Anterior cingulate cortex (tissue), 58 donors: ENCODE results near the gene LPCAT1.
"Not testable (repeated sequence)": the region's sequence is repeated elsewhere in the genome, so short reads cannot be mapped to it uniquely, and the experiment has no call there.

ENCODE experiments used
- DNase-seq, 58 donors: peaks; one replicate each; lab custom pipeline; 2025; lab: John Stamatoyannopoulos, UW

The LPCAT1 gene

DNA sequence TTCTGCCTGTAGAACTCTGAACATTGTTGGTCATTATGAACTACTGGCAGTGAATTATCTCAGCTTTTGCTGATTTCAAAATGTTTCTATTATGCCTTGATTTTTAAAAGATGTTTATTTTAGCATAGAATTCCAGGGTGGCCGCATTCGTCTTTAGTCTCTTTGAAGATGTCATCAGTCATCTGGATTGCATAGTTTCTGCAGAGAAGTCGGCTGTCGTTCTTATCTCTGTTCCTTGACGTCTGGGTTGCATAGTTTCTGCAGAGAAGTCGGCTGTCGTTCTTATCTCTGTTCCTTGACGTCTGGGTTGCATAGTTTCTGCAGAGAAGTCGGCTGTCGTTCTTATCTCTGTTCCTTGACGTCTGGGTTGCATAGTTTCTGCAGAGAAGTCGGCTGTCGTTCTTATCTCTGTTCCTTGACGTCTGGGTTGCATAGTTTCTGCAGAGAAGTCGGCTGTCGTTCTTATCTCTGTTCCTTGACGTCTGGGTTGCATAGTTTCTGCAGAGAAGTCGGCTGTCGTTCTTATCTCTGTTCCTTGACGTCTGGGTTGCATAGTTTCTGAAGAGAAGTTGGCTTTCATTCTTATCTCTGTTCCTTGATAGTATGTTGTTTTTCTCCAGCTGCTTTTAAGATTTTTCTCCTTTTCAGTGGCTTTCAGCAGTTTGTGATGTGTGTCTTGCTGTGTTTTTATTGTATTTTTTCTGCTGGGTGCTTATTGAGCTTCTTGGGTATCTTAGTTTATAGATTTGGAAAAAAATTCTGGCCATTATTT, 67.5 kb downstream of the LPCAT1 start:
- DNase-seq, result not testable (repeated sequence)

DNA sequence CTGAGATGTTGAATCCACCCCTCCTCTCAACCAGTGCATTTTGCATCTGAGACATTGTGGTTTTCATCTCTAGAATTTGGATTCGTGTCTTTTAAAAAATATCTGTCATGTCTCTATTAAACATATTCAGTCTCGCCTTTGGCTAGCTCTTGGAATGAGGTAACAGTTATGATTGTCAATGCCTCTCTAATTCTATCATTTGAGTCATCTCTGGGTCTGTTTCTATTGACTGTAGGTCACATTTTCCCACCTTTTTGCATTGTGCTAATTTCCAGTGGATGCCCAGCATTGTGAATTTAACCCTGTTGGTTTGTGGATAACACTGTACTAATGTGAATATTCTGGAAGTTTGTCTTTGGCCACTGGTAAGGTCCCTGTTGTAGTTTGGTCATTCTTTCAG, 70.1 kb downstream of the LPCAT1 start:
- DNase-seq, result no peak

DNA sequence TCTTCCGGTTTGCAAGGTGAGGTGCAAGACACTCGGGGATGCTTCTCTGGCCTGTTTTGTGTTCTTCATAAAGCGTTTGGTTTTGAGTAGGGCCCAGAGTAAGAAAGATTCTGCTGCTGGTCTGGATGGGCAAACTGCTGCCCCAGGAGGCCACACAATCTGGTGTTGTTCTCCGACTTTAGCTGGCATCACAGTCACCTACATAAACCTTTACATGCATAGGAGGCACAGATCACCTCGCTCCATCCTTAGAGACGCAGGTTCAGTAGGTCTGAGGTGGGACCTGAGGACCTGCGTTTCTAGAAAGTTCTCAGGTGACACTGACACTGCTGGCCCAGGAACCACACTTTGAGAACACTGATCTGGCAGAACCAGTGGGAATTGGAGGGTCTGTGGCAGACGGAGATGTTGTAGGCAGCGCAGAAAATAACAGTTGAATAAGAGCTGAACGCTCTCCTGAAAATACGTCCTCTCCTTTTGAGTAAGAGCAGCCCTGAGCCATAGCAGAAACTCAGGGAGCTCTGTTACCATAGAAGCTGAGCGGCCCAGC, 74.6 kb downstream of the LPCAT1 start:
- DNase-seq, result no peak

DNA sequence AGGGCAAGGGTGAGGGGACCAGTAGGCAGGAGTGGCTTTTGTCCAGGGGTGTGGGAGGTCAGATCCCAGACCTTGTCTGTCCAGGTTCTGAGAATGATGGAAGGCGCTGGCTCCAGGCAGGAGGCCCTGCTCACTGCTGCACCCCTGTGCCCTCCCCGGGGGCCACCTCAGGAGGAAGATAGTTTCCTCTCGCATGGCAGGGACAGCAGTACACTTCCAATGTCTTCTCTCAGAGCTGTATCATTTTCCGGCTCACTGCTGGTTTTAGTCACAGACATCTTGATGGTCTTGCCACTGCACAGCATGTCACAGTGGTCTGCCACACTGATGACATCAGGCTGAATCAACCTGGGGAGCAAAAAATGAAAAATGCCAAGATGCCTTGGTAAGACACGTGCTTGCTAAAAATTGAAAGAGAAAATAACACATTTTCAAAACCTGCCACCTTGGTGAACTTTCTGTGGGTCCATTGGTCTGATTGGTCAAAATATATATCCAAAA, 75.2 kb downstream of the LPCAT1 start:
- DNase-seq, result no peak

DNA sequence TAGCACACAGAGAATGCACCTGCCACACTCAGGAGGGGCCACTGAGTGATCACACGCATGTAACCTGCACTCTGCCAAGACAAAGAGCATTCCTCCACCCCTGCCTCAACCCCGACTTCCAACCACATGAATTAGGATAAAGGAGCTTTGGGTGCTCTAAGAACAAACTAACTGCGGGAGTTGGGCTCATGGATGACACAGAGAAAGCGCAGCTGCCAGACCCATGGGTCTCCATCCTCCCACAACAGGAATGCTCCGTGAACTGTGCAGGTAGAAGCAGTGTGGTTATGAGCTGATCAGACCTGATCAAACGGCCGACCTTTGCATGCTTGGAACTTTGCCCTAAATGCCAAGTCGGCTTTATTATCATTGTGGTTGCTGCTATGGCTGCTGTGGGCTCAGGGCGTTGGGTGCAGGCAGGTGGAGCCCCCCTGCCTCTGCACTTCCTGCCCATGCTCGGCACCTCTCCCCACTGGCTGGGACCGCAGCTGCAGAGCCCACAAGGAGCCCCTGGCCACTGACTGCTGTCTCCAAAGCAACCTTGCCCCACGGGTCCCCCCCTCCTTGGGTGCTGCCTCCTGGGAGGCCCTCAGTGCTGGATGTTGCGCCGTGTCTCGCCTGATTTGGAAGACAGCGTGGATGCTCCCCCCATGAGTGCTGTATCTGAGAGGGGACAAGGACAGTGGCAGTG, 75.9 kb downstream of the LPCAT1 start:
- no peak for DNase-seq

DNA sequence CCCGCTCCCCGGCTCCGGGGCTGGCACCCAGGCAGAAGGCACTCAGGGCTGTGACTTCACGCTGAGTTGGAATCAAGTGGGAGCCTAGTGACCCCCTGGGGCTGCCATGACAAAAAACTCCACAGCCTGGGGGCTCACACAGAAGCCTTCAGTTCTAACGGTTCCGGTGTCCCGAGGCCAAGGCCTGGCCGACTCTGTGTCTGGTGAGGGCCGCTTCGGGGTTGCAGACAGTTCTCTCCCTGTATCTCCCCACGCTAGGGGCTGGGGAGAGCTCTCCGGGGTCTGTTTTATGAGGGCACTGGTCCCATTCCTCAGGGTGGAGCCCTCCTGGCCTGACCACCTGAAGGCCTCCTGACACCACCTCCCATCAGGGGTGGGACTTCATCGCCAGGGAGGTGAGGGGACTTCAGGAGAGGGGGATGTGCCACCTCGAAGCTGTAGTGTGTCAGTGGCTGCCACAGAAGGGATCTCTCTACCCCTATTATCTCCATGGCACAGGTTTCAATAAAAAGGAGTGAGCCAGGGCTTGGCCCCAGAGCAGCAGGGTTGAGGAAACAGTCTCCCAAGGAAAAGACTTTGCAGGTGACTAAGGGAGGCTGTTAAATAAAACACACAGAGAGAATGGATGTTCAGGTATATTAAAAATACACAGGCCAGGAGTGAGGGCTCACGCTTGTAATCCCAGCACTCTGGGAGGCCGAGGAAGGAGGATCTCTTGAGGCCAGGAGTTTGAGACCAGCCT, 77.0 kb downstream of the LPCAT1 start:
- DNase-seq, result no peak

DNA sequence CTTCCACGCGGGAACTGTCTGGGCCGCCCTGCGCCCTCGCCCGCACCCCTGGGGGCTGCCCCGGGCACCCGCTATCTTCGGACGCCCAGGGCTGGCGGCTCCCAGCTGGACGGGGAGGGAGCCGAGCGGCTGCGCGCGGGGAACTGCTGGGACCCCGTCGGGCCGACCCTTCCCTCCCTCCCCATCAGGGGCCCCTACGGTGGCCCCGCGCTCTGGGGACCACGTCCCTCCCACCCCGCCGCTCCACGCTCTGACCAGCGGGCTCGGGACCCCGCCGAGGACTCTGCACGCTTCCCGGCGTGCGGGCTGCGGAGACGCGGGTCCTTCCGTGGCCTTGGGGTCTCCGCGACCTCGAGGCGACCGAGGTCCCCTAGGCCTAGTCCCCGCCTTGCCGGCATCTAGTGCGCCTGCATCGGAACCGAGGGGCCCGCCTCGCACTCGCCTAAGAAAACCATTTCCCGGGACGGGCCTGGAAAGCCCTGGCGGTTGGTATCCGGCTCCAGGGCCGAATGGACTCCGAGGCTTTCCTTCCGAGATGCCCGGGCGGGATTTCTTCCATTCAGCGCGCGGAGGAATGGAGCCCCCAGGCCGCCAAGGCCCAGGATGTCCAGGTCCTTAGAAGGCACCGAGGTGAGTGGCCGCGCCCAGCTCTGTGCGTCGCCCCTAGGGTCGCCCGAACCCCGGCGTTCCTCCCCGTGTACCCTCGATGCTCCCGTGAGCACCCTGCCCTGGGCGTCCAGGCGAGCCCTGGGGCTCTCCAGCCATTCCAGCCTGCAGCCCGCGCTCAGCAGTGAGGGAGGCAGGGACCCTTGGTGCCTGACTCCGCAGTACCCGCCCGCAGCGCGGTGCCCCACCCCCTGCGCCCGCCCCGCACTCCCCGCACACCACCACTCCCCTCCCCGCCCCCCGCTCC, 77.8 kb downstream of the LPCAT1 start:
- DNase-seq, result no peak

DNA sequence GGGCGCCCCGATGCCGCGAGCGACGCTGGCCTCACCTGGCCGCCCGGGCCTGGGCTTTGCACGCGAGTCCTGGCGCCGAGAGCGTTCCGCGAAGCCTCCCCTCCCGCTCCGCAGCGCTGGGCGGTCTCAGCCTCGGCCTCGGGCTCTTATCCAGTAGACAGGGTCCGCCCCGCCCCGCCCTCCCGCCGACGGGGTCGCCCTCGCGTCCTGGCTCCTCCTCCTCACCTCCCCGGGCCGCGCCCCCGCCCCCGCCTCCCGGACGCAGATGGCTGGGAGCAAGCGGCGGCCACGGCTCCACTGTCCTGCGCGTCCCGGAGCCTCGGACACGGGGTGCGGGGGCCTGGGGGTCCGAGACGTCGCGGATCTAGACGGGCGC, 78.5 kb downstream of the LPCAT1 start, which contains the start of gene SLC6A3:
Gene SLC6A3, minus strand, starts transcription at position 128 of the 376 bp plus-strand sequence. CDS start 2,243 bp downstream, outside the sequence.
- DNase-seq, result no peak

DNA sequence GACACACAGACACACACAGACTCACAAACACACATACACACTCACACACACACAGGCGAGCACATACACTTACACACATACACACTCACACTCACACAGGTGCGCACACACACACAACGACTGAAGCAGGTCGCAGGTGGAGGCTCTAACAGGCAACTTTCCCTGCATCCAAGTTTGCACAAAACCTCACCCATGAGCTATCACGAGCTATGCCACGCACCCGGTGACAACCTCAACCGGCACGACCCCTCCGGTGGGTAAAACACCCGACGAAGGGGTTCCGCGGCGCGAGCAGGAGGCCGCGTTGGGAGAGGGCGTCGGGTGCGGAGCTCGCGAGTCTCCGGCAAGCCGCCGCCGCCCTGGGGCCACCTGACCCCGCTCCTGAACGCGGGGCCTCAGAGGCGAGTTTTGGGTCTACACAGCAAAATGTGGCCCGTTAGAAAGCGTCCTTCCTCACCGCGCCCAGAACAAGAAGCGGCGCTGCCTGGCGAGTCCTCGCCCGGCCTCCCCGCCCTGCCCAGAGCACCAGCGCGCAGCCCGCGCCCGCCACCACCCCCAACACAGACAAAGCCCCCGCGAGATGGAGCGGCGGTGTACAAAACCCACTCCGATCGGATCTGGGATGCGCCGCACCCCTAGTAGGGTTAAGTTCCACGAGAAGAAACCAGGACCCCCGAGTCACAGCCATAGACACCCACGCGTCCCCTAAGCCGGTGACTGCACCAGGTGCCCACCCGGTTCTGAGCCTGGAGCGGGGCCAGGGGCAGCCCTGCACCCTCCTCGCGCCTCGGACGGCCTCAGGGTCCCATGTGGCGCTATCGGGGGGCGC, 79.2 kb downstream of the LPCAT1 start:
- no peak for DNase-seq

DNA sequence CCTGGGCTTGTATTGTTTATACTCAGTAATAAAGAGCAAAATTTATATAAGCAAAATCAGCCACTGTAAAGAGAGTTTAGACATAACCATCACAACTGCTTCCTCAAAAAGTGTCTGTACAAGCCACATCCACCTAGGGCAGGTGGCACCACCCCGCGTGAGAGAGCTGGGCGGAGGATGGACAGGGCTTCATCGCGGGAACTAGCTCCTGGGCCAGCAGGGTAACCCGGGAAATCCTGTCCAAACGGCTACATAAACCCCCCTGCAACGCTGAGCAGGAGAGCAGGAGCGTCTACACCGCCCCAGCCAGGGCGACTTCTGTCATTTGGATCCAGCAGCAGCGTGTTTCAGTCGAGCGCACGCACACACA, 79.8 kb downstream of the LPCAT1 start:
- no peak for DNase-seq

DNA sequence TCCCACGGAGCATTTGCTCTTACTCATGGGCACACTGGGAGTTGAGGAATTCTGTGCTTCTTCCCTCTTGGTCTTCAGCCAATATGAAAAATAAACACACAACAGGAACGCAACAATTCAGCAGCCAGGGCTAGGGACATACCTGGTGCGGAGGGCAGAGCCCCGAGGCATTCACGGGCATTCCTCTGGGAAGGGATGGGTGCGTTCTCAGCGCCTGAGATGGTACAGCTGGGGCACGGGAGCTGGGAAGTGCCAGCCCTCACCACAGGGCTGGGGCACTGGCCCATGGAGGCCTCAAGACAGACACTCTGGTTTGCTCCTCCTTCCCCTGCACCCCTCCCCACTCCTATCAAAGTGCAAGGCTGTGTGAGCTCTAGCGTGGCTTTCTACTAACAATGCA, 80.6 kb downstream of the LPCAT1 start:
- no peak for DNase-seq

DNA sequence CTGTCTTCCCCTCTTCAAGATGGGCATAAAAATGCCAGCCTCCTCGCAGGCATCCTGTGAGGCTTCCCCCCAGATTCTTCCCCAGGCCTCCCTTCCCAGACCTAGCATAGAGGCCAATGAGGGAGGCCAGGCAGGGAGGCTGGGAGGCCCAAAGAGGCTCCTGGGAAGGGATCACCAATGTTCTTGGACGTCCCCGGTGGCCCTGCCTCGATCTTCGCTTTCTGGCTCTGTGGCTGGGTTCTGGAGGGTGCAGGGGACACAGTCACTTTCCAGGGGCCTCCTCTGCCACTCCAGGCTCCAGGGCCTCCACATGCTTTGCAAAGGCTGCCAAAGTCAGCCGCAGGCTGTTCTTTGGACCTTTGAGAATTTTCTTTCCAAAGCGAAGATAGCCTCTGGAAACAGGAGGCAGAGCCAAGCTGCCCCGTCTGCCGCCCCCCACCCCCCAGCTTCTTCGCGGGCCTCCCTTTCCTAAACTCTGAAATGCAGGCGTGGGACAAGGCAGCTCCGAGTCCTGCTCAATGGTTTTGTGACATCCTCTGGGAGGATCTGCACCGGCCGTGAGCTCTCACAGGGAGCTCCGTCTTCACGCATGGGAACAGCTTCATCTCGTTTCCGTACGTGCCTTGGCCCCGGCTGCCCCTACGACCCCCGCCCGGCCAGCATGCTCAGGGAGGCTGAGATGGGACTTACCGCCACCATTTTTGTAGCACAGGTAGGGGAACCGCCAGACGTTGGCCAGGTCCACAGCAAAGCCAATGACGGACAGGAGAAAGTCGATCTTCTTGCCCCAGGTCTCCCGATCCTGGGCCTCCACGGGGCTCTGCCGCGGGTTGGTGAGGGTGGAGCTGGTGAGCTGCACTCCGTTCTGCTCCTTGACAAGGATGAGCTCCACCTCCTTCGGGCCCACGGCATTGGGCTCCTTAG, 81.3 kb downstream of the LPCAT1 start:
- DNase-seq, result no peak

DNA sequence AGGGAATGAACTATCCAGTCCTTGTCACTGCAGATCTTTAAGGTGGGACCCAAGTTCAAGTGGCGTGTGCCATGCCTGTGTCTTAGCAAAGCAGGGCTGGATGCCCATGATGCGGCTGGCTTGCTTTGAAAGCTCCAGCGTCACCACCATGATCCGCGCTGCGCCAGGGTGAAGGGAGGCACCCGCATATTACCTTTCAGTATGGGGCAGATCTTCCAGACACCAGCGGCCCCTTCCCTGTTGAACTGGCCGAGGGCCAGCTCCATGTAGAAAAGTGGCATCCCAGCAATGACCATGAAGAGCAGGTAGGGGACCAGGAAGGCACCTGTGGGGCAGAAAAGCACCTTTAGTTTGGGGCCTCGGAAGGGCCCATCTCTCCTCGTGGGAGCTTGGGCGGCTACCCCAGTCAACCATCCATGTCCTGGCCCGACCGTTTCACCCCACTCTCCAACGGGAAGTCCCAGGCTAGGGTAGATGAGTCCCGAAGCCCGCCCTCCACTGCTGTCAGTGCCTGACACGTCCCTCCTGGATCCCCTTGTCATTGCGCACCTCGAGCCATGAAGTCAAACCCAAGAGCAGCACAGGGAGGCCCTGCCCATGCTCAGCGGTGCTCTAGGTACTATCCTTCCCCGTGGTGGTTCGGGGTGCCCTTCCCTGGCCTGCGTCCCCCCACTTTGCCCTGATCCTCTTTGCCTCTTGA, 82.4 kb downstream of the LPCAT1 start:
- no peak for DNase-seq

DNA sequence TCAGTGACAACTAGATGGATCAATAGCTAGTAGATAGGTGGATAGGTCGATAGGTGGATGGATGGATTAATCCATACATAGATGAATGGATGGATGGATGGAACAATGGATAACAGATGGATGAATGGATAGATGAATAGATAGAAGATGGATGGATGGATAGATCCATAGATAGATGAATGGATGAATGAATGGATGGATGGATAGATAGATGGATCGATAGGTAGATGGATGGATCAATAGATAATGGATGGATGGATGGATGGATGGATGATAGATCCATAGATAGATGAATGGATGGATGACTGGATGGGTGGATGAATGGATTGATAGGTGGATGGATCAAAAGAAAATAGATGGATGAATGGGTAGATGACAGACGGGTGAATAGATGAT, 83.7 kb downstream of the LPCAT1 start:
- no peak for DNase-seq

DNA sequence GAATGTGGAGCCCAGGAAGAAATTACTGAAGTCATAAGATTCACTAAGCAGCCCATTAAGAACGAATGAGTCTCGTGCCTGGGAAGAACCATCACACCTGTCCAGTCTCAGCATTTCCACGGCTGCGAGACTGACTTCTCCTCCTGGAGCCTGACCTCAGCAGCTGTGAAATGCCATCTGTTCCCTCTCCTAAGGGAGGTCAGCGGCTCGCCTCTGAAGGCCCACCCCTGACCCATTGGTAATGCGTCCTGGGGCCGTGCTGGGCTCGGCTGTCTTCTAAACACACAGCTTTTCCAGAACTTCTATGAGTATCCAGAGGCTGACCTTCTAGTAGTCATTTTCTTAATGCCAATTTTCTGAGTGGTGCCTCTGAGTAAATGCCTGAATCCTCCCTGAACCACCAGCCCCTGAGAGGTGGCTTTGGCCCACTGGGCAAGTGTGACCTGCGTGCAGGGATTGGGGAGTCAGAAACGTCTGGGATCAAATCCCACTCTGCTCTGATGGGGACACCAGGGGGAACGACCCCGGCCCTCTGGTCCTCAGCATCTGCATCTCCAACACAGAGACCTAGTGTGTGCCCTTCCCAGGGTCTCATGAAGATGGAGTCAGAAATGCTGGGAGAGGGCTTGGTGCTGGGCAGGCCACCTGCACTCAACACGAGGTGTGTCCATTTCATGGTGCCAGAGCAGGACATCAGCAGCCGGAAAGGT, 84.2 kb downstream of the LPCAT1 start:
- DNase-seq, result no peak

DNA sequence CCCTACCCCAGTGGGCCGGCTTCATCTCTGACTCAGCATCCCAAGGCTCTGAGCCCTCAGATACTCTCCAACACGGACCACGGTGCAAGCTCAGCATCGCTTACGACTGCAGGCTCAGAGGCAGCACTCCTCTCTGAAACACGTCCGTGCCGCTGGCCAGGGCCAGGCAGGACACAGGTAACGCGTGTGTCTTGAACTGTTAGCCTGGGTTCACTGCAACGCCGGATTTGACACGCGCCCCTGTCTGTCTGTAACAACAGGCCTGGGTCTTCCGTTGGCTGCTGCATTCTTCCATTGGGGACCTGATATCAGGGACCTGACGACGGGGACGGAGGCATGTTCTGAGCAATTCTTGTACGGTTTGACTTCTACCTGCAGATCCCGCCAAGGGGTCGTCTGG, 84.9 kb downstream of the LPCAT1 start:
- DNase-seq, result no peak
